Body of pancreas (tissue), 4 donors: ENCODE measurements around the gene PAK4. TPM values are rescaled to one million over a fixed set of nuclear protein-coding genes. Genes with fewer than 3 reads are reported as not detected.
"Not testable (repeated sequence)": the region's sequence is repeated elsewhere in the genome, so short reads cannot be mapped to it uniquely, and the experiment has no call there.

Source experiments
- ATAC-seq: fragments of 150-250 bp; one replicate; pipeline ENCODE4 v1.9.1; 2016
- DNase-seq, 4 donors: peaks; one replicate each; pipeline ENCODE4 v3.0.0-alpha.2; 2019
- H3K27ac ChIP-seq, 4 donors: fragments of 200-600 bp; sonication (generic); 1 replicate in 3 of 4; 2 replicates in 1 of 4; pipeline versions ENCODE4 v1.5.1 to v1.6.1; 2016 to 2019; ENCODE audit warnings: mild to moderate bottlenecking in 1 of 4, mixed read lengths in 1 of 4, moderate library complexity in 1 of 4
- H3K27me3 ChIP-seq, 2 donors: fragments of 200-600 bp; sonication (generic); one replicate each; pipeline ENCODE4 v1.6.0; 2016; ENCODE audit warnings: mild to moderate bottlenecking in 1 of 2
- H3K36me3 ChIP-seq, 2 donors: fragments of 200-600 bp; sonication (generic); replicated peaks in 1 of 2; 2 replicates each; pipeline ENCODE4 v1.5.1; 2016; ENCODE audit warnings: low read depth in 2 of 2; ENCODE audit not compliant: insufficient read depth in 1 of 2
- H3K4me1 ChIP-seq: fragments of 200-600 bp; sonication (generic); one replicate; pipeline ENCODE4 v1.6.0; 2016
- H3K4me3 ChIP-seq, 2 donors: fragments of 200-600 bp; sonication (generic); 1 replicate in 1 of 2; 2 replicates in 1 of 2; pipeline ENCODE4 v1.5.1; 2016 to 2019
- H3K9me3 ChIP-seq, 3 donors: fragments of 200-600 bp; sonication (generic); 1 replicate in 2 of 3; 2 replicates in 1 of 3; pipeline ENCODE4 v1.5.1; 2016
- CTCF ChIP-seq, 7 experiments: fragments of 450-650 bp in 4 of 7; fragments of 200-600 bp in 3 of 7; sonication (generic) in 3 of 7; IDR thresholded peaks; one replicate each; pipeline ENCODE4 v1.5.1; 2016 to 2019; ENCODE audit warnings: antibody characterized with exemption in 7 of 7
- POLR2A ChIP-seq, 3 donors: fragments of 450-650 bp; IDR thresholded peaks; one replicate each; pipeline ENCODE4 v1.6.1; 2016; ENCODE audit warnings: antibody characterized with exemption in 3 of 3, mild to moderate bottlenecking in 2 of 3
- WGBS, 2 donors: methylation state at CpG; one replicate each; pipeline ENCODE4 v1.1.5; 2017; 5-methylcytosine and 5-hydroxymethylcytosine counted together
- intact Hi-C: fragments of 100-400 bp; cut with DNase I; formaldehyde crosslinking; loops from one replicate; pipeline ENCODE4 v1.15.1; 2023
- total RNA-seq, 2 donors: library from RNA; depleted of rRNA; stranded (reverse); fragments of >200 nt; gene quantifications; one replicate each; pipeline ENCODE4 v1.1.0, GENCODE V29; 2016

Gene PAK4
- total RNA-seq, 2 donors from 2014 or later, result 18.9 to 40.2 TPM

DNA sequence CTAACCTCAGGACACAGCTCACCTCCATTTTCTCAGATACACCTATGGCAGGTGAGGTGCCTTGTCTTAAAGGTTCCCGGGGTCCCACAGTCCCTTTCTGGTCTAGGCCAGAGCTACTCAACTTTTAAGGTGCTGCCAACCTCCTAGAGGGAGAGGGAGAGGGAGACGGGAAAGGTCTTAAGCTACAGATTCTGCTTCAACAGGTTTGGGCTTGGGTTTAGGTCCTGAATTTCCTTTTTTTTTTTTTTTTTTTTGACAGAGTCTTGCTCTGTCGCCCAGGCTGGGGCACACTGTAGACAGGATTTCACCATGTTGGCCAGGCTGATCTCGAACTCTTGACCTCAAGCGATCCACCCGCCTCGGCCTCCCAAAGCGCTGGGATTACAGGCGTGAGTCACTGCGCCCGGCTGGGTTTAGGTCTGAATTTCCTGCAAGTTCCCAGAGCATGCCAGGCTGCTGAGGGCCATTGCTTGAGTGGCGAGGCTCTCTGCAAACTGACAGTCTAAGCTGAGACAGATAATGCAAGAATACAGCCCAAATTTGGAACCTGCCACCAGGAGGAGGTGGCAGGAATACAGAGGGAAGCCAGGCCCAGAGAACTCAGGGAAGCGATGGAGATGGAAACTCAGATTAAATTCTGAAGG, 86.3 kb downstream of the PAK4 start:
- intact Hi-C loops, result no loop called here
- ATAC-seq, result no peak

GRCh38 chr19:39212375-39212742, 86.8 kb downstream of the PAK4 start:
- Histone ChIP-seq H3K27me3 (no peaks in the 10 kb centered on the region), H3K36me3 (no peaks in the 10 kb centered on the region), H3K9me3 (no peaks in the 10 kb centered on the region), H3K27ac (no peak overlapping the region), H3K4me3 (no peak overlapping the region), H3K4me1 (peaks cover 22% of the 10 kb centered on the region)
- intact Hi-C loops, result no loop called here
- ATAC-seq, result no peak
- TF ChIP-seq CTCF (IDR thresholded peaks at IDR 0.05) (peak in 5 of 7 experiments; percentile 12 to 42 (median 32)), POLR2A (IDR thresholded peaks at IDR 0.05) (no peak)
- peak; percentile 20 to 61 (median 37) for DNase-seq
- 56 to 59% methylated on average over 7 to 8 of the region's 8 CpGs for WGBS, 2 donors

More for the DNA sequence above, 86.3 kb downstream of the PAK4 start:
- H3K27me3 ChIP-seq, result no peaks in the 10 kb centered on the region
- no peak overlapping the region for H3K4me3 ChIP-seq
- no peak for DNase-seq
- no peak overlapping the region for H3K27ac ChIP-seq
- 89 to 92% methylated on average over 4 to 13 of the region's 13 CpGs for WGBS, 2 donors
- peaks cover 27% of the 10 kb centered on the region for H3K4me1 ChIP-seq
- TF ChIP-seq POLR2A (IDR thresholded peaks at IDR 0.05) (no peak), CTCF (IDR thresholded peaks at IDR 0.05) (no peak)
- H3K36me3 ChIP-seq, result no peaks in the 10 kb centered on the region
- H3K9me3 ChIP-seq, result no peaks in the 10 kb centered on the region

- H3K36me3 ChIP-seq, H3K27me3 ChIP-seq, ATAC-seq, H3K4me1 ChIP-seq, H3K9me3 ChIP-seq, intact Hi-C loops, DNase-seq, H3K27ac ChIP-seq, H3K4me3 ChIP-seq: not testable (repeated sequence)
- WGBS, 2 donors, result 87 to 97% methylated on average over 2 to 3 of the region's 3 CpGs
These were observed 89.7 kb downstream of the PAK4 start for GRCh38 chr19:39215323-39215722.

GRCh38 chr19:39217094-39217493, 91.5 kb downstream of the PAK4 start:
- no peak for ATAC-seq
- Histone ChIP-seq H3K4me3 (no peak overlapping the region), H3K27me3 (no peaks in the 10 kb centered on the region), H3K4me1 (no peaks in the 10 kb centered on the region), H3K36me3 (no peaks in the 10 kb centered on the region), H3K9me3 (no peaks in the 10 kb centered on the region), H3K27ac (no peak overlapping the region)
- intact Hi-C loops, result no loop called here
- WGBS, 2 donors, result 85 to 92% methylated on average over 5 of the region's 5 CpGs
- no peak for TF ChIP-seq CTCF (IDR thresholded peaks at IDR 0.05)
- TF ChIP-seq POLR2A (IDR thresholded peaks at IDR 0.05), result no peak
- no peak for DNase-seq

DNA sequence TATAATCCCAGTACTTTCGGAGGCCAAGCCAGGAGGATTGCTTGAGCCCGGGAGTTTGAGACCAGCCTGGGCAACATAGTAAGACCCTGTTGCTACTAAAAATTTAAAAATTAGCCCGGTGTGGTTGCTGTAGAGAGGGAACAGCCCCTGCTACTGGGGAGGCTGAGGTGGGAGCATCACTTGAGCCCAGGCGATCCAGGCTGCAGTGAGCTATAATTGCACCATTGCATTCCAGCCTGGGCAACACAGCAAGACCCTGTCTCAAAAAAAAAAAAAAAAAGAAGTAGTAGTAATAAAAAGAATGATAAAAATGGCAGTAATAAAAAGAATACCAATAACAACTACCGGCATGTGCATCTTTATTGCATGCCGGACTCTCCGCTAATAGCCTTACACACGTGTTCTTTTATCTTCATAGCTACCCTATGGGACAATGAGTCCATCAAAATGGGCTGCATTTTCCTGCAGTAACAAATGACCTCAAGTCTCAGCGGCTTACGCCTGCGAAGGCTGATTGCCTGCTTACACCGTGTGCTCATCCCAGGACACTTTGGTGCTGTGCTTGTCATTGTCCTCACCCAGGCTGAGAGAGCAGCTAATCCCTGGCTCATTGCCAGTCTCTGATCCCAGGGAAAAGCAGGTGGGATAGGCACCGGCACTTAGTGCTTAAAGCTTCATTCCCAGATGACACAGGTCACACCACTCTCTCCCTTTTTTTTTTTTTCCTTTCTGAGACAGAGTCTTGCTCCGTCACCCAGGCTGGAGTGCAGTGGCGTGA, 92.8 kb downstream of the PAK4 start:
- ATAC-seq (no peak), DNase-seq (no peak)
- WGBS, 2 donors, result 82 to 91% methylated on average over 15 of the region's 15 CpGs
- Histone ChIP-seq H3K27ac (no peak overlapping the region), H3K4me3 (no peak overlapping the region), H3K4me1 (no peaks in the 10 kb centered on the region), H3K9me3 (no peaks in the 10 kb centered on the region), H3K36me3 (no peaks in the 10 kb centered on the region), H3K27me3 (no peaks in the 10 kb centered on the region)
- TF ChIP-seq POLR2A (IDR thresholded peaks at IDR 0.05) (no peak), CTCF (IDR thresholded peaks at IDR 0.05) (no peak)
- intact Hi-C loops, result no loop called here

GRCh38 chr19:39219108-39219507, 93.5 kb downstream of the PAK4 start:
- H3K4me3 ChIP-seq, ATAC-seq, H3K9me3 ChIP-seq, H3K4me1 ChIP-seq, H3K36me3 ChIP-seq, intact Hi-C loops, DNase-seq, H3K27ac ChIP-seq, H3K27me3 ChIP-seq: not testable (repeated sequence)
- WGBS, 2 donors, result 71 to 77% methylated on average over 10 of the region's 10 CpGs
